OCI-LY1 (cell line): Measurements from ENCODE around the gene USP22.

Experiments used
- EZH2 ChIP-seq: fragments of 200-600 bp; sonication (generic), shearing (Covaris generic); IDR thresholded peaks from 2 replicates; pipeline ENCODE4 v1.8.0; 2017; ENCODE audit warnings: borderline replicate concordance, mixed run types, mild to moderate bottlenecking, antibody characterized with exemption, low read length, moderate library complexity, mixed read lengths
- TF ChIP-seq, protein P1 (sequence below): fragments of 200-600 bp; sonication (generic), shearing (Covaris generic); IDR thresholded peaks from 2 replicates; pipeline ENCODE4 v1.5.1; 2017; ENCODE audit warnings: mild to moderate bottlenecking, antibody characterized with exemption, low read length, moderate library complexity, mixed read lengths

DNA sequence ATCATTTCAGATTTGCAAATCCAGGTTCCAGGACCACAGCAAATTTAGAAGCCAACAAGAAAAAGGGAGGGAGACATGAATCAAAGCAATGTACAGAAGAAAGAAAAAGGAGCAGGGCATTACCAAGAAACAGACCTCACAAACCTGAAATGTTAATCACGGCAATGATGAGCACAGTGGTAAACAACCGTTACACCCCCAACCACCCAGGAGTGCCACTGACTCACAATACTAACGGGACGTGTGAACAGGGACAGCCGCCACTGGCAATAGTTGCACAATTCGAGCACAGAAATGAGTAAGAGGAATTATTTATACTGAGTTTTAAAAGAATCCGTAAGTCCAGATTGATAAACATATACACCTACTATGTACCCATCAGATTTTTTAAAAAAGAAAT is 13.8 kb downstream of the USP22 start:
- TF ChIP-seq, protein P1, sequence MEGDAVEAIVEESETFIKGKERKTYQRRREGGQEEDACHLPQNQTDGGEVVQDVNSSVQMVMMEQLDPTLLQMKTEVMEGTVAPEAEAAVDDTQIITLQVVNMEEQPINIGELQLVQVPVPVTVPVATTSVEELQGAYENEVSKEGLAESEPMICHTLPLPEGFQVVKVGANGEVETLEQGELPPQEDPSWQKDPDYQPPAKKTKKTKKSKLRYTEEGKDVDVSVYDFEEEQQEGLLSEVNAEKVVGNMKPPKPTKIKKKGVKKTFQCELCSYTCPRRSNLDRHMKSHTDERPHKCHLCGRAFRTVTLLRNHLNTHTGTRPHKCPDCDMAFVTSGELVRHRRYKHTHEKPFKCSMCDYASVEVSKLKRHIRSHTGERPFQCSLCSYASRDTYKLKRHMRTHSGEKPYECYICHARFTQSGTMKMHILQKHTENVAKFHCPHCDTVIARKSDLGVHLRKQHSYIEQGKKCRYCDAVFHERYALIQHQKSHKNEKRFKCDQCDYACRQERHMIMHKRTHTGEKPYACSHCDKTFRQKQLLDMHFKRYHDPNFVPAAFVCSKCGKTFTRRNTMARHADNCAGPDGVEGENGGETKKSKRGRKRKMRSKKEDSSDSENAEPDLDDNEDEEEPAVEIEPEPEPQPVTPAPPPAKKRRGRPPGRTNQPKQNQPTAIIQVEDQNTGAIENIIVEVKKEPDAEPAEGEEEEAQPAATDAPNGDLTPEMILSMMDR, result no peak
- TF ChIP-seq EZH2, result no peak
